Erythroblast (primary cell): ENCODE results near the gene AP5B1.
A peak's percentile ranks its signal among the peaks of the same experiment; 100 is the strongest.

Source experiments
- DNase-seq, 2 experiments: peaks; one replicate each; lab custom pipeline; 2025; lab: John Stamatoyannopoulos, UW
- GATA1 ChIP-seq: IDR thresholded peaks from 2 replicates; pipeline ENCODE4 v1.6.1; 2011; ENCODE audit warnings: low read depth, mild to moderate bottlenecking, control low read depth, low read length, moderate library complexity
- POLR2A ChIP-seq: IDR thresholded peaks from 2 replicates; pipeline ENCODE4 v1.6.1; 2011; ENCODE audit warnings: mild to moderate bottlenecking, low read length

The AP5B1 gene

DNA sequence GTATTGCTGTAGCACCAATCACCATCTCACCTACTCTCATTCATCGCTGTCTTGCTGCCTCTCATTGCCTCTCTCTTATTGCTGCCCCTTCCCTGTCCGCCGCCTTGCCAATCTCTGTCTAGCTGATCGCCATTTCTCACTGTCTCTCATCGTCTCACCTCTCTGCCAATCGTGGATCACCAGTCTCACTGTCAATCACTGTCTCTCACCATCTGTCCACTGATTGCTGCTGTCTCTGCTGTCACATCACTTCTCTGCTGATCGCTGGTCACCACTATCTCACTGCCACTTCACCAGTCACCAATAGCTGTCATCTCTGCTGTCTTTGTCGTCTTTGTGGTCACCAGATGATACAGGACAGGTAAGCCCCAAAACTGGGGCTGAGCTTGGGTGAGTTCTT, 39.6 kb downstream of the AP5B1 start:
- no peak for DNase-seq

DNA sequence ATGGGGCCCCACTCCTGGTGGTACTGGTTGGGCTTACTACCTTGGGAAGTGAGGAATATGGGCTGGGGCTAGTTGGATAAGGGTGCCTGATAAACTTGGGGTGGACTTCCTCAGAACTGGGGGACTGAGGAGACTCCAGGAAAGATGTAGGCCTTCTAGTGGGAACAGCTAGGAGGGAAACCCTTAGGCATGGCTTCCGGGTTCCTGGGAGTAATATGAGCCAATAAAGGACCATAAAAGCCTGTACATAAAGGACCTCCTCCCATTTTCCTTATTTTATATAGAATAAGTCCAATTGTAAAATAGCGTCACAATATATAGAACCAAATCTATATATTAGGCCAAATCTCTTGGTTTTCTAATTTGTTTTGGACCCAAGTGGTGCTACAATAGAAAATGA, 41.8 kb downstream of the AP5B1 start:
- TF ChIP-seq POLR2A (no peak), GATA1 (no peak)
- no peak for DNase-seq

More for the DNA sequence above, 39.6 kb downstream of the AP5B1 start:
- TF ChIP-seq GATA1 (no peak), POLR2A (no peak)

DNA sequence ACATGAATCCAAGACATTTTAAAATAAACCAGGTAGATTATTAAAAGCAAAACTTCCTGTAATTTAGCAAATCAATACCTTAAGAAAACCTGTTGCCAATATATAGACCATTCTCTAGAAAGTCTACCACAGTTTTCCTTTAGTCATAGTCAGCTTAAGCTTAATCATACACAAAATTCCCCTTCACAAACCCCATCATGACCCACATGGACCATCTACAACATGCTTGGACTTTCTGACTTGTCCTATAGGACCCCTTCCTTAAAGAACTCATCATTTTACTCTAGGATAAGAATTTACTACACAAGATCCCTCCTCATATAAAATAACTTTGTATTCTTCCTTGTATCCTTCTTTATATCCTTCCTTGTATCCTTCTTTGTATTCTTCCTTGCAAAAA, 44.0 kb downstream of the AP5B1 start:
- TF ChIP-seq POLR2A = no peak
- TF ChIP-seq GATA1 = no peak
- peak in 1 of 2 experiments; percentile 31 for DNase-seq

DNA sequence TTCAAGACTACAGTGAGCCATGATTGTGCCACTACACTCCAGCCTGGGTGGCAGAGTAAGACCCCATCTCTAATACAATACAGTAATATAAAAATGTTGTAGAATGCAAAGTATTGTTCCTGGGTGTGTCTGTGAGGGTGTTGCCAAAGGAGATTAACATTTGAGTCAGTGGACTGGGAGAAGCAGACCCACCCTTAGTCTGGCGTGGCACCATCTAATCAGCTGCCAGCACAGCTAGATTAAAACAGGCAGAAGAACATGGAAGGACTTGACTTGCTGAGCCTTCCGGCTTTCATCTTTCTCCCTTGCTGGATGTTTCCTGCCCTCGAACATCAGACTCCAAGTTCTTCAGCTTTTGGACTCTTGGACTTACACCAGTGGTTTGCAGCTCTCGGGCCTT, 45.7 kb downstream of the AP5B1 start:
- peak; percentile 41 for TF ChIP-seq POLR2A
- DNase-seq = peak; percentile 60 to 84

DNA sequence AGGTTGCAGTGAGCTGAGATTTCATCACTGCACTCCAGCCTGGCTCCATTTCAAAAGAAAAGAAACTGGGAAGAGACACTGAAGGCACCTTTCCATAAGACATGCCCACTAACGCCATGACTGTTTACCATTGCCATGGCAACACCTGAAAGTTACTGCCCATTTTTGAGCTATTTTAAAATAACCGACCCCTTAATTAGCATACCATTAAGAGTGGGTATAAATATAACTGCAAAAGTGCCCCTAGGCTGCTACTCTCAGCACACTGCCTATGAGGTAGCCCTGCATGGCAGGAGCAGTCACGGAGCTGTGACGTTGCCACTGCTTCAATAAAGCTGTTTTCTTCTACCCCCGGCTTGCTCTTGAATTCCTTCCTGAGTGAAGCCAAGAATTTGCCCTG, 50.3 kb downstream of the AP5B1 start:
- TF ChIP-seq GATA1 = no peak
- no peak for TF ChIP-seq POLR2A
- DNase-seq = no peak

- no peak for TF ChIP-seq GATA1
- no peak for TF ChIP-seq POLR2A
- no peak for DNase-seq
Observed at GRCh38 chr11:65727865-65728264, 52.9 kb downstream of the AP5B1 start.

GRCh38 chr11:65726660-65727059, 54.1 kb downstream of the AP5B1 start:
- TF ChIP-seq GATA1 (no peak), POLR2A (no peak)
- no peak for DNase-seq
